Fibroblast of the aortic adventitia (primary cell): ENCODE results near the gene NUDT9. TPM values are rescaled to one million over a fixed set of nuclear protein-coding genes. Genes with fewer than 3 reads are reported as not detected.
"Not testable (repeated sequence)": the region's sequence is repeated elsewhere in the genome, so short reads cannot be mapped to it uniquely, and the experiment has no call there.

Source experiments
- DNase-seq: peaks from one replicate; pipeline ENCODE4 v3.0.0-alpha.2; 2010; ENCODE audit warnings: low read depth
- H3K4me3 ChIP-seq: 2 replicates; pipeline ENCODE4 v1.5.1; 2011; ENCODE audit warnings: low read depth, mild to moderate bottlenecking, control low read depth, low read length, moderate library complexity
- CTCF ChIP-seq: IDR thresholded peaks from 2 replicates; pipeline ENCODE4 v1.5.1; 2011; ENCODE audit warnings: mild to moderate bottlenecking, low read length, control low read depth, inconsistent platforms; ENCODE audit not compliant: insufficient read depth
- total RNA-seq: library from RNA; depleted of rRNA; stranded (reverse); fragments of >200 nt; gene quantifications from 2 replicates; pipeline ENCODE4 v1.2.3, GENCODE V29; 2012; ENCODE audit warnings: low replicate concordance

Gene NUDT9
- total RNA-seq, 1 donor: 15.5 TPM

GRCh38 chr4:87387237-87387636 is 35.1 kb upstream of the NUDT9 start:
- H3K4me3 ChIP-seq: no peak overlapping the region
- no peak for TF ChIP-seq CTCF
- no peak for DNase-seq

DNA sequence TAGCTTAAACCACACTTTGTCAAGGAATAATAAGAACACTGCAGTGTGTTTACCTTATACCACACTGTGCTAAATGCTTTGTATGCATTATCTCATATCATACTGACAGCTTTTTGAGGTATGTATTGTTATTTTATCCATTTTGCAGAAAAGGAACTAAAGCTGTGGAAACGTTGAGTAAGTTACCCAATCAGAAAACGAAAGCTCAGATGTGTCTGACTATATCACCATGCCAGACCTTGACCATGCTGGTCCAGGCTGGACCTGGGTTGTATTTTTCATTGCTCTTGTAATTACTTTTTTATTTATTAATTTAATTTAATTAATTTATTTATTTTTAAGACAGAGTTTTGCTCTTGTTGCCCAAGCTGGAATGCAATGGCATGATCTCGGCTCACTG is 33.5 kb upstream of the NUDT9 start:
- no peak overlapping the region for H3K4me3 ChIP-seq
- no peak for TF ChIP-seq CTCF
- no peak for DNase-seq

- not testable (repeated sequence) for DNase-seq
- H3K4me3 ChIP-seq: peak overlapping the region; percentile 71
These were observed 32.3 kb upstream of the NUDT9 start for GRCh38 chr4:87390055-87390454.

GRCh38 chr4:87390551-87390890 is 31.9 kb upstream of the NUDT9 start:
- no peak for DNase-seq
- peak overlapping the region; percentile 71 for H3K4me3 ChIP-seq
- no peak for TF ChIP-seq CTCF

DNA sequence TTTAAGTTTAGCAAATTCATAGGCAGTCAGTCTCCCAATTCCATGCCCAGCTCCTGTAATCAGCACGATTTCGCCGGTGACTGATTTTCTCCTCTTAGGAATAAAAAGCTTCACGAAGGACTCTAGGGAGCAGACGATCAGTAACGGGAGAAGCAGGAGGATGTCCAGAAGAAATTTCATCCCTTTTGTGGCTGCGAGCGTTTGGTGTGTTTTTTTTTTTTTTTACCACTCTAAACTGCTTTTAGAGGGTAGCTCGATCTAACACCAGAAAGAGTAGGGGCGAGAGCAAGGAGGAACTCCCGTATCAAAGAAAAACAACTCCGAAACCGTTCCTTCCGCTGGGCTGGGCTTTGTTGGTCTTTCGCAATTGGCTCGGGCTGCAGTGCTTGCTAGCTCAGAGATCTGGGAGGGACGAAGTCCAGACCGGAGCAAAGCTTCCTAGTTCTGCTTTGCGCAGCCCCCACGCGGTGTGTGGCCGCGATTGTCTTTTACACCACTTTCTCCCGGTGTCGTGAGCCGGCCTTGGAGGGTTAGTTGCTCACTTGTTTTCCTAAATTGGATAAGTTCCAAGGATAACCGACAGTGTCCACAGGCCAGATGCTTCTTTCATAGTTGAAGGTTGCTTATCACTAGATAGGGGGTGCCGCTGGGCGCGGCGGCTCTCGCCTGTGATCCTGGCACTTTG is 31.3 kb upstream of the NUDT9 start, which contains the start of gene HSD17B11:
TSS of gene HSD17B11 (minus strand) at position 298 of the 685 bp plus-strand sequence. CDS start at position 180, 118 bp downstream.
- peak; percentile 95 for DNase-seq
- TF ChIP-seq CTCF: peak; percentile 32
- H3K4me3 ChIP-seq: peak within 1 kb of the TSS; percentile 71

GRCh38 chr4:87391576-87392054 is 30.8 kb upstream of the NUDT9 start:
- DNase-seq: no peak
- TF ChIP-seq CTCF: no peak
- peak overlapping the region; percentile 71 for H3K4me3 ChIP-seq

DNA sequence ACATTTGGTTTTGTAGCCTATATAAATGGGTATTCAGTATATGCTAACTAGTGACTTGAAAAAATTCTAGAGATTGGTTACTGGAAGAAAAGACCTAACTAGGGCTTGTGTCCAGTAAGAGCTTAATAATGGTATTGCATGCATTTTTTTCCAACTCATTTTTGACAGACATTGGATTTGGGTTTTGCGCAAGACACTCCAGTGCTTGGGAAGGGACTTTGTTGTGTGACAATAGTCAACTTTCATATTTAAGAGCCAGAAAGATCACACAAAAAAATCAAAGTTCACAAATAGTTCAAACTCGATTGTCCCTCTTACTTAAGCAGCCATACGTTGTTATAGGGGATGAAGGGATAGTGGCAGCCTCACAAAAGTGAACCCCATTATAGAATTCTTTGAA is 30.2 kb upstream of the NUDT9 start:
- H3K4me3 ChIP-seq: no peak overlapping the region
- TF ChIP-seq CTCF: no peak
- DNase-seq: no peak

- DNase-seq: not testable (repeated sequence)
These were observed 27.3 kb upstream of the NUDT9 start for GRCh38 chr4:87395073-87395472.

DNA sequence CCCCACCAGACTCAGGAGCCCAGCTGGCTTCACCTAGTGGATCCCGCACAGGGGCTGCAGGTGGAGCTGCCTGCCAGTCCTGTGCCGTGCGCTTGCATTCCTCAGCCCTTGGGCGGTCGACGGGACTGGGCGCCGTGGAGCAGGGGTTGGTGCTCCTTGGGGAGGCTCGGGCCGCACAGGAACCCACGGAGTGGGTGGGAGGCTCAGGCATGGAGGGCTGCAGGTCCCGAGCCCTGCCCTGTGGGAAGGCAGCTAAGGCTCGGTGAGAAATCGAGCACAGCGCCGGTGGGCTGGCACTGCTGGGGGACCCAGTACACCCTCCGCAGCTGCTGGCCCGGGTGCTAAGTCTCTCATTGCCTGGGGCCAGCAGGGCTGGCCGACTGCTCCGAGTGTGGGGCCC is 26.5 kb upstream of the NUDT9 start:
- not testable (repeated sequence) for H3K4me3 ChIP-seq, DNase-seq

More at GRCh38 chr4:87395073-87395472, 27.3 kb upstream of the NUDT9 start:
- not testable (repeated sequence) for H3K4me3 ChIP-seq
